Measurements from ENCODE around the gene TAB3.

TAB3 gene

DNA sequence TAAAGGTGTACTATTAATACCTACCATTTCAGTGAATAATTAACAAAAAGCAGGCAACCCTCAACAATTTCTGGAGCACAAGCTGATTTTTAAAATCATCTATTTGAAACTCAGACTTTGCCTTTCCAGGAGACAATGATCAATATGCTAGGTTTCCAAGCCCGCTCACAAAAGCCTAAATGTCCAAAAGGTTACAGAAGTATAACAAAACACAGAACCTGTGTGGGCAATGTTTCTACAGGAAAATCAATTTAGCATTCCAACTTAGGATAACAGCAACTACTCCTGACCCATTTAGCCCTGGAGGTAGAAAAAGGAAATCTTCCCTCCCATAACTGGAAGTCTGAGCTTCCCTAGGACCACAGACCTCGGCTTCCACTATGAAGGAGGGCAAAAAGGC, 3.9 kb downstream of the TAB3 start:
- no peak for DNase-seq (ENCODE audit: low read depth, low spot score)

DNA sequence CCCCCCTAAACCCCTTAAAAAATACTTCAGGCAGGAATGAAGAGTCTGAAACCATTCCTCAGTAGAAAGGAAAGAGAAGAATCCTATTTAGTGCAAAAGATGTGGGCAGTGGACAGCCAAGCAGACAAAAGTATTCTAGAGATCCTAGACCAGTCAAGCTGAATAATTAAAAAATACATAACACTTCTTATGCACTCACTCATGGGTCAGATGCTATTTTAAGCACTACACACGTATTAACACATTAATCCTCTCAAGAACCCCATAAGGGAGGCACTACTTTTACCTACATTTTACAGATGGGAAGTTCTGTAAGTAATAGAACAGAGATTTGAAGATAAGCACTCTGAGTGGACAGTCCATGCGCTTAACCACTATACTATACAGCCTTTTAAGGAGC, 5.9 kb downstream of the TAB3 start:
- DNase-seq (ENCODE audit: low read depth, low spot score): no peak

DNA sequence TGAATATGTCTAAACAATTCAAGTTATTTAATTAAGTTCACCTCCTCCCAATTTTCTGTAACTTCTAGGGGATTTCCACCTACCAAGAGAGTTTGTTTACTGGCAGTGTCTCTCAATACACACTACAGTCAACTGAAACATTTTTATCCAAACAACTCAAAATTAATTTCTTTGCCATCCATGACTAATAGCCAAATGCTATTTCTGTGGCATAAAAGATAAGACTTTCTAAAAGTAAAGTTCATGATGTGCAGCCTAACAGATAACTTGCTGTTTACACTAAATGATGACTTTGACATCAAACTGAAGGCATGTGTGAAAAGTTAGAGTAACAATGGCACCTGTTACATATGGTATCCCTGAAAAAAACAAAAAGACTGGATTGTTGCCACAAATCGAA, 7.3 kb downstream of the TAB3 start:
- no peak for DNase-seq (ENCODE audit: low read depth, low spot score)

DNA sequence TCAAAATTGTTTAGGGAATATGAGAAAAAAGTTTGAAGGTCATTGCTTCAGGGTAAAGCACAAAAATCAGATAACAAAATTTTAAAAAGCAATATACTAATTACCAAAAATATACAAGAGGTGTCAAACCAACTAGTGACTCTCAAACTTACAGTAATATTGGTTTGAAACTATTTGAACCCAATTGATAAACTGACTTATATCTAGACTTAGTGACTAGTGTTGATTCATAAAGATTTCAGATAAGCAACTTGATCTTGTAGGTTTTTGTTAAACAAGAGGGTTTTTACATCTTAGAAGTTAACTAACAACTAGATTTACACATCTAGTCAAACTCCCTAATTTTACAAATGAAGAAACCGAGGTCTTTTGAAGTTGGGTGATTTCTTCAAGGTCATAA, 7.7 kb downstream of the TAB3 start:
- no peak for DNase-seq (ENCODE audit: low read depth, low spot score)

DNA sequence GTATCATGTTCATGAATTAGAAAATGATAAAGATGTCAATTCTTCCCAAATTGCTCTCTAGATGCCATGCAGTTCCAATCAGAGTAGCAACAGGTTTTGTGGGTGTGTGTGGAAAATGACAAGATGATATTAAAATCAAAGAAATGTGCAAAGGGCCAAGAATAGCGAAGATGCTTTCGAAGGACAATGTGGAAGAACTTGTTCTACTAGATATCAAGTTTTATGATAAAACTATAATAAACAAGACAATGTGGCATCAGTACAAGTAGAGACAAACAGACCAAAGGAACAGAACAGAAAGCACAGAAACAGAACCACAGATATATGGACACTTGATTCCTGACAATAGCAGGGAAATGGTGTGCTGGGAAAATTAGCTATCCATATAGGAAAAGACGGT, 9.0 kb downstream of the TAB3 start:
- DNase-seq (ENCODE audit: low read depth, low spot score): no peak

DNA sequence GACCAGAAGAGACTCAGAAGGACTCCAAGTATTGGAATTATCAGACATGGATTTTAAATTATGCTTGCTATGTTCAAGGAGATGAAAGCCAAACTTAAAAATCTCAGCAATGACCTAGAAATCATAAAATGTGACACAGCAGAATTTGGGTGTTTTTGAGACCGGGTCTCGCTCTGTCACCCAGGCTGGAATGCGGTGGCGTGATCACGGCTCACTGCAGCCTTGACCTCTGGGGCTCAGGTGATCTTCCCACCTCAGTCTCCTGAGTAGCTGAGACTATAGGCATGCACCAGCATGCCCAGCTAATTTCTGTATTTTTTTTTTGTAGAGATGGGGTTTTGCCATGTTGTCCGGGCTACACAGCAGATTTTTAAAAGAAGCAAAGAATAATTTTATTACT, 12.7 kb downstream of the TAB3 start:
- no peak for DNase-seq (ENCODE audit: low read depth, low spot score)

DNA sequence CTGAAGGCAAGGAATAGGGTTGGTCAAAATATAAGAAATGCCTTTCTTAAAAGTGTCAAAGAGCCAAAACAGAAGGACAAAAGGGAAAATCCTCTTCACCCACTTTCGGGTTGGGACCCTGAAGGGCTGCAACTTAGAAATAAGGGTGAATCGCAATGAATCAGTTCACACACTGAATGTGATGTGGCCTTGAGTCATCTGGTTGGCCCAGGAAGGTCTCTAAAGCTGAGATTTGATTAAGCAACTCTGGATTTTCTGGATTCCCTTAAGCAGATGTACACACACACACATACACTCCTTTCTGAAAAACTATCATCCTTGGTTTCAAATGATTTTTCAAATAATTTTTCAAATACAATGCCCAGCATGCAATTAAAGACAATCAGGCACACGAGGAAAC, 13.1 kb downstream of the TAB3 start:
- DNase-seq (ENCODE audit: low read depth, low spot score): peak; percentile 39

DNA sequence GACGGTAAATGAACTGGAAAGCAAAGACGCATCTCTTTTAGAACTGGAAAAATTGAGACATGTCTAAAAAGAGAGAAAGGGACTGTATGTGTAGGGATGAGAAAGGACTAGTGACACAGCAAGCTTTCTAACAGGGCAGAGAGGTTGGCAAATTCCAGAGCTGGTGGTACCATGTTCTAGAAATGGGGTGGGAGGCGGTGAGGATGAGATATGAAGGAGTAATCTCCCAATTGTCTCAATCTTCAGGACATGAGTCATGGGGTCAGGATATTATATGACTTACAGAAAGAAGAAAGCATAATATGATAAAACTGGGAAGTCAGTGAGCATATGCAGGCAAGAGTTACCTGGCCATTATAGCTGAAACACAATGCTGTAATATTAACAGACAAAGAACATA, 14.2 kb downstream of the TAB3 start:
- DNase-seq (ENCODE audit: low read depth, low spot score): no peak

DNA sequence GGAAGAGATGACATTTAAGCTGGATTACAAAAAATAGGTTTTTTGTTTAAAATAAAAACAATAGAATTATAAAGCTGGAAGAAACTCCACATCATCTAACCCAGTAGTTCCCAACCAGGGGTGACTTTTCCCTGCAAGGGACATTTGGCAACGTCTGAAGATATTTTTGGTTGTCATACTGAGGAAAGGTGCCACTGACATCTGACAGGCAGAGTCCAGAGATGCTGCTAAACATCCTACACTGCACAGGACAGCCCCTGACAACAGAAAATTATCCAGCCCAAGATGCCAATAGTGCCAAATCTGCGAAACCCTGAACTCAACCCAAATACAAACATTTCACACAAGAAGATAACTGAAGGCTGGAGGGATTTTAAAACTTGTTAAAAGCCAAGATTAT, 18.5 kb downstream of the TAB3 start:
- no peak for DNase-seq (ENCODE audit: low read depth, low spot score)

DNA sequence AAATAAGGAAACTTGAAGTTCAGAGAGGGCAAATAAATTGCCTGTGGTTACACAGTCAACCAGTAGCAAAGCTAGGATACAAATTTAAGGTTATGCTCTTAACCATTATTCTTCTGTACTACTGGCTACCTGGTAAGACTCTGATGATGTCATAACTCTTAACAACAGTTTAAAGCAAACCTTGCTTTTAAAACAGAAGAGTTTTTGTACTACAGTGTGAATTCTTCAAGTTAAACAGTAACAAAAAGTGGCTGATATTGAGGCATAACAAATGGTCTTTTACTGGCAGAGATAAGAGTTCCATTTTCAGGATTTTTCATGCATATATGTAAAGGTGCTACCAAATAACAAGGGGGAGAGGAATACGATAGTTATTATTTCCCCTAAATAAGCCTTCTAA, 23.4 kb downstream of the TAB3 start:
- no peak for DNase-seq (ENCODE audit: low read depth, low spot score)

DNA sequence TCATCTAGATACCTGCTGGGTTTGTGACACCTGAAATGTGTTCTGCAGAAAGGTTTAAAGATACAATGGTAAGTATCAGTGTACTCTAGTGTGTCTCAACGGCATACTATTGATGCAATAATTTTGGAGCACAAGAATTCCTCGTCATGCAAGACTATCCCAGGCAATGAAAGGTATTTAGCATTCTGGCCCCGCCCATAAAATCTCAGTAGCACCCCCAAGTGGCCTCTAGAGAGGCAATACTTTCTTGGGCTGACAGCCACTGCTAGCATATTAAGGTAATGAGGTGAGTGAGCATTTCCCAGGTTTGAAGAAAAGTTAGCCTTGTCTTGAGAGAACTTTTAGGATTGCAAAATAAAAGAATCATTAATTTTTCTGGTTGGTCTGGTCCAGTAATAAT, 24.0 kb downstream of the TAB3 start:
- DNase-seq (ENCODE audit: low read depth, low spot score): no peak

DNA sequence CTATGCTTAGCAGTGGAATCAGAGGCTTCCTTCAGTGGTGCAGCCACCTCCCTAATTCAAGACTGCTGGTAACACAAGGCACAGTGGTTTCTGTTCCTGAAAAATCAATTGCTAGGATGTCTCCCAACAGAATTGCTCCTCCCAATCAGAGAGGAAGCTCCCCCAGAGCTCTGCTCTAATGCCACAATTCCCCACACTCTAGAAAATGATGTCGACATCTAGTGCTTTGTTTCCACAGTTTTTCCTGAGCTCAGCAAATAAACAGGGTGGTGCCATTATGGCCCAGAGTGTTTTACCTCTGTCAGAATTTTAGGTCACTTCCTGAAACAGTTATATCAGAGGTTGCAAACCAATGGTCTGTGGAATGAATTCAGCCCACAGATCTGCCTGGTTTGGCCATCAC, 24.7 kb downstream of the TAB3 start:
- DNase-seq (ENCODE audit: low read depth, low spot score): no peak

DNA sequence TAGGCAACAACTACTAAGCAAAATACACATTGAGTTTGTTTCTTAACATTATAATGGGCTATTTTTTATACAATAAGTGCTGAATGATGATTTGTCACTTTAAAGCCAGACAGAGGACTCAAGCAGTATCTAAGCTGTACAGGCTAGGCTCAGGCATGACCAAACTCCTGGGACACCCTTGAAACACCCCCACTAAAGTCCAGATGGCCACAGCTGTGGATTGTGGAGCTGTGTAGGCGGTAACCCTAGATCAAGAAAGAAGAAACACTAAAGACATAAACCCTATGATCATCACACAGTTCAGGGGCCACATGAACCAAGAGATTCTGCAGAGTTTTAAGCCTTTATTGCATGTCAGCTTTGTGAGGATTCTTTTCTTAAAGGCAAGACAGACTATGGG, 25.1 kb downstream of the TAB3 start:
- DNase-seq (ENCODE audit: low read depth, low spot score): no peak

DNA sequence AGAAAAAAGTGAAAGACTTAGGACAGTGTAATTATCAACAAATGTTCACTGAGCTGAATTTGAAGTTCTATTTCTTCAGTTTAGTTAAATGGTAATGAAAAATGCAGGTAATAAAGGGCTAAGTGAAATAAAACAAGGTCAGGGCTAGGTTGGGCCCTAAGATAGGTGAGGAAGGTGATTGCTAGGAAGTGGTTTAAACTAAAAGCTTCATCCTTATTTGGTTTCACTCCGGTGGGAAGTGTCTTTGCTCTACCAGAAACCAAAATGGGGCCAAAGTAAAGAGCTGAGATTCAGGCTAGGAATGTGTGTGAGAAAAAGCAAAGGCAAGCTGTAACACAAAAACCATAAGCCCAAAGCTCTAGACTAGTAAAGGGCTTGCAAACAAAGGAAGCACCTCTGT, 31.0 kb downstream of the TAB3 start:
- DNase-seq (ENCODE audit: low read depth, low spot score): no peak

DNA sequence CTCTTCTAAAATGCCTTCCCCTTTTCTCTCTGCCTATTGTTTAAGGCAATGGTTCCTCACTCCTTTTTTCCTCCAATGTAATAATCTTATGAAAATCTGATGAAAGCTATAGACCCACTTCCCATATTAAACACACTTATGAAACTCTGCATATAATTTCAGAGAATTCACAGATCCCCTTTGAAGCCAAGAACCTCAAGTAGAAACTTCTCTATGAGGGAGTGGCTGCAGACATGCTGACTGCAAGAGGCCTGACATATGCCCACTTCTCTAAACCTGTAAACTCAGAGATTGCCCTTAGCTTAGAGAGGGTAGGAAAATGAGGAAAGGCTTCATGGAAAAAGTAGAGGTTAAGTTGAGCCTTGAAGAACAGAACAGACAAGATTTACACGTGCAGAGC, 37.6 kb downstream of the TAB3 start:
- no peak for DNase-seq (ENCODE audit: low read depth, low spot score)

DNA sequence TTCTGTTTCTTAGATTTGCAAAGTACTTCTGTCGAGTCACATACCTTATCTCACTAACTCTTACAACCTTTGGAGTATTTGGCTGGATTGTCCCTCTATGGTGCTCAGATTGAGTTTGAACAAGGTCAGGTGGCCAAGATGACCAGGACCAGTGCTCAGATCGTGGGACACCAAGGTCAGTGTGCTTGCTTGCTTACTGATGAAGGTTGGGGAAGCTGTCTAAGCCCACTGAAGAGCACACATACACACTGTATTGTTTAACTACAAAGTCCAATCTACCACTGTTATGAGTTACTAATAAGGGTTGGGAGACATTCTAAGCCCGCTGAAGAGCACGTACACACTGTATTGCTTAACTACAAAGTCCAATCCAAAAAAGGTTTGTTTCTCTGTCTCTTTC, 53.7 kb downstream of the TAB3 start:
- DNase-seq (ENCODE audit: low read depth, low spot score): no peak

DNA sequence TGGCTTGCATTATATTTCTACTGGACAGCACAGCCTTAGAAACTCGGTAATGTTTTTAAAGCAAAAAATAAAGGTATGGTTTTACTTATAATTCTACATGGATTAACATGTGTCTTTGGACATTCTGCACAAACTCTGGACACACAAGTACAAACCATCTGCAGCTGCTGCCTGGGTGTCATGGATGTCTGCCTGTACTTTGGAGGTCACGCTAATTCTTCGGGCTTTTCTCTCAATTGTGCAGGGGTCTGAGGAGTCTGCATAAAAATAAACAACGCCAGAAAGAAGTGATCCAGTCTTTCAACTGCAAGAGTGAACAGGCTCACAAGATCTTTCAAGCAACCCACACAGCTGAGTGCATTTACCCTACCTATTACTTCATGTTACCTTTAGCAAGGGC, 55.2 kb downstream of the TAB3 start:
- no peak for DNase-seq (ENCODE audit: low read depth, low spot score)

DNA sequence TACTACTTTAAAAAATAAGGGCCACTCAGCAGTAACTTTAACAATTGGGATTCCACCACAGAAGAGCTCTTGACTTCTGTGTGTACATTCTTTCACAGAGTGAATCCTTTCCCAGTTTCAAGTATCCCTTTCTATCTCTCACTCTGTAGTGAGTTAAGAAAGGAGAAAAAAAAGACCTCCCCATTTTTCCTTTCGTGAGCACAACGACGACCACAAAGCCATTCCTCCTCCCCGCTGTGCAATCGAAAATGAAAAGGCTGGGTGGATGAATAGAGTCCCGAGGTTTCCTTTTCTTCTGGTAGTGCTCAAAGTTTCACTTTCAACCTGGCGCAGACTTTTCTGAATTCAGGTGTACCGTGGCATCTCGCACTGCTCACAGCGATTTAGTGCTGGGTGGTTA, 58.0 kb downstream of the TAB3 start:
- peak; percentile 10 for DNase-seq (ENCODE audit: low read depth, low spot score)

DNA sequence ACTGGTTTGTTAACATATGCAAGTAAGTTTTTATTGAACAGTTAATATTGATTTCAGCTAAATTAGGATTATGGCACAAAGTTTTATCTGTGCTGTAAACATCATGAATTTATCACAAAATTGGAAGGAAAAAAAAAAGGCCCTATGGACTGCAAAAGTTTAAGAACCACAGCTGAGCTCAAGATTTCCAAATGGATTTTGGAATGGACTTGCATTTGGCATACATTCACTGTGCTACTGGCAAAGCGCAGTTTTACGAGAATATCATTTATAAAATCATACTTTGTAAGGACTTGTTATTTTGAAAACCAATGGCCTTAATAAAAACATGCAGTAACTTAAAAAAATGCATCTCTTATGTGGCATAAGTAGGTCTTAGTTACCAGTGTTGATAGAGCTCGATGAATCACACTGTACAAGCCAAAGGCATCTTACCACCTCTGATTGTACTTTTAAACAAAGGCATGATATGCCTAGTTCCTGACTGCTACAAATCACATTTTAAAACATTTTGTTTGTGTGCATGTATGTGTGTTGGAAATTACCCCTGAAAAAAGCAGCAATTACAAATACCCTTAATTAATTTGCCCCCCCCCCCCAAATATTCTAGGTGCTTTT, 58.6 kb downstream of the TAB3 start:
- peak; percentile 16 for DNase-seq (ENCODE audit: low read depth, low spot score)

DNA sequence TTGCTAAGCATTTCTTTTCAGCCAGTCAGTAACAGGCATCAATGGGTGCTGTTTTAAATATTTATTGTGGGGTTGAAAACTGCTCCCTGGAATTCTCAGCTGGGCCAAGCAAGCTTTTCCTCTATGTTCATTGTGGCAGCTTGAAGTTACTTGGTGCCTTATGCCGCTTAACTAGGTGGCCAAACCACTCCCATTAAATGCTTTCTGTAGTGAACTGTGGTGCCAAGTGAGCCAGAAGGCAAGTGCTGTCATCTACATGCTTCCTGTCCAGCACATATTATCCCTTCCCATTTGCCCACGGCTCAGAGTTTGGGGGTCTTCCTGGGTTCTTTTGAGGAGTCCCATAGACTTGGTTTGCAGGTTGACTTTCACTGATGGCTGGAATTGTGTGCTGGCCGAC, 64.8 kb downstream of the TAB3 start:
- DNase-seq (ENCODE audit: low read depth, low spot score): no peak

DNA sequence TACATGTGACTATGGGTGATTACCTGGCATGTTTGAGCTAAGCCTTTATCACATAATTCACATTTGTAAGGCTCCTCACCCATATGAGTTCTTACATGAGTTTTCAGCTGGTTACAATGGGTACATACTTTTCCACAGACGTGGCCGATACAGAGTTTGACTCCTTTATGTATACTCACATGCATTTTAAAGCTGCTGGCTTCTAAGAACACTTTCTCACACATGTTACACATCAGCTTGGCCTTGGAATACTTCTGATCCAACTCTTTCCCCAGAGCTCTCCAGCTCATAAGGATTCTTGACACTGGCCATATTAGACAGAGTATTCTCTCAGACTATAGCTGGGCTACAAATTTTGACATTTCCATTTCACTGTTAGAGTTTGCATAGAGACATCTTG, 66.3 kb downstream of the TAB3 start:
- DNase-seq (ENCODE audit: low read depth, low spot score): no peak

DNA sequence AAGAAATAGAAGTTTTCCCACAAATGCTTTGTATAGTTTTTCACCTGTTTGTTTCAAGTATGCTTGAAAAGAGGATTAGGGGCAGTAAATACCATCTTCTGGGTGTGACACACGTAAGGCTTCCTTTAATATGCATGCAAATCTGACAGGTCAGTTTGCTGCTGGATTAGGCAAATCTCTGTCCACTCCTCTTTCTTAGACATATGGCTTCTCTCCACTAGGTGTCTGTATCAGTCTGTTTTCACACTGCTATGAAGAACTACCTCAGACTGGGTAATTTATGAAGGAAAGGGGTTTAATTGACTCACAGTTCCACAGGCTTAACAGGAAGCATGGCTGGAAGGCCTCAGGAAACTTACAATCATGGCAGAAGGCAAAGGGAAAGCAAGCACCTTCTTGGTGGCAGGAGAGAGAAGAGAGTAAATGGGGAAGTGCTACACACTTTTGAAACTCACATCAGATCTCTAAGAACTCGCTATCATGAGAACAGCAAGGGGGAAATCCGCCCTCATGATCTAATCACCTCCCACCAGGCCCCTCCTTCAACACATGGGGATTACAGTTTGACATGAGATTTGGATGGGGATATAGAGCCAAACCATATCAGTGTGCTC, 66.9 kb downstream of the TAB3 start:
- no peak for DNase-seq (ENCODE audit: low read depth, low spot score)

DNA sequence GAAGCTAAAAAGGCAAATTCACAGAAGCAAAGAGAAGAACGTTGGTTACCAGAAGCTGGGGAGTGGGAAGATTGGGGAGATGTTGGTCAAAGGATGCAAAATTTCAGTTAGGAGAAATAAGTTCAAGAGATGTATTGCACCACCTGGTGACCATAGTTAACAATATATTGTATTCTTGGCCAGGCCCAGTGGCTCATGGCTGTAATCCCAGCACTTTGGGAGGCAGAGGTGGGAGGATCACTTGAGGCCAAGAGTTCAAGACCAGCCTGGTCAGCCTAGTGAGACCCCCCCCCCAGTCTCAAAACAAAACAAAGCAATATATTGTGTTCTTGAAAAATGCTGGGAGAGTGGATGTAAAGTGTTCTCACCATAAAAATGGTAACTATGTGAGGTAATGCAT, 67.9 kb downstream of the TAB3 start:
- DNase-seq (ENCODE audit: low read depth, low spot score): no peak

DNA sequence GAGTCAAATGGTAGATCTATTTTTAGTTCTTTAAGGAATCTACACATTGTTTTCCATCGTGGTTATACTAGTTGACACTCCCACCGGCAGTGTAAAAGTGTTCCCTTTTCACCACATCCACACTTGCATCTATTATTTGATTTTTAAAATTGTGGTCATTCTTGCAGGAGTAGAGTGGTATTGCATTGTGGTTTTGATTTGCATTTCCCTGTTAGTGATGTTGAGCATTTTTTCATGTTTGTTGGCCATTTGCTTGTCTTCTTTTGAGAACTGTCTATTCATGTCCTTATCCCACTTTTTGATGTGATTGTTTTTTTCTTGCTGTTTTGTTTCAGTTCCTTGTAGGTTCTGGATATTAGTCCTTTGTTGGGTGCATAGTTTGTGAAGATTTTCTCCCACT, 70.0 kb downstream of the TAB3 start:
- DNase-seq (ENCODE audit: low read depth, low spot score): no peak

All from astrocyte of the hippocampus (primary cell).